Upper lobe of right lung (tissue), 1 donor: ENCODE data around the gene TEX38. TPM values are rescaled to one million over a fixed set of nuclear protein-coding genes. Genes with fewer than 3 reads are reported as not detected.

ENCODE experiments used
- ATAC-seq: fragments of 200-7000 bp; cut with Tn5 transposase; one replicate; pipeline ENCODE4 v1.9.1; 2020; ENCODE audit warnings: mild to moderate bottlenecking, moderate library complexity
- DNase-seq: peaks from one replicate; pipeline ENCODE4 v3.0.0-alpha.2; 2020
- H3K27ac ChIP-seq: fragments of 200-600 bp; one replicate; pipeline ENCODE4 v1.8.0; 2022
- H3K27me3 ChIP-seq: fragments of 200-600 bp; one replicate; pipeline ENCODE4 v1.8.0; 2022; ENCODE audit warnings: mild to moderate bottlenecking
- H3K36me3 ChIP-seq: fragments of 200-600 bp; one replicate; pipeline ENCODE4 v1.8.0; 2022
- H3K4me1 ChIP-seq: fragments of 200-600 bp; one replicate; pipeline ENCODE4 v1.8.0; 2022
- H3K4me3 ChIP-seq: fragments of 200-600 bp; one replicate; pipeline ENCODE4 v1.8.0; 2022; ENCODE audit warnings: mild to moderate bottlenecking
- H3K9me3 ChIP-seq: fragments of 200-600 bp; one replicate; pipeline ENCODE4 v1.8.0; 2022
- intact Hi-C: fragments of 100-400 bp; cut with DNase I; formaldehyde crosslinking; loops from one replicate; pipeline ENCODE4 v1.11.0; 2022
- total RNA-seq: library from RNA; stranded (reverse); fragmentation: NEBNext Ultra II Directional; extraction: Animal tissue kit (Norgen Biotek cat#: 25700); gene quantifications from one replicate; pipeline ENCODE4 v1.2.1, GENCODE V29; 2021
- TF ChIP-seq, protein P1 (sequence below): fragments of 200-600 bp; IDR thresholded peaks from one replicate; pipeline ENCODE4 v1.8.0; 2022; ENCODE audit warnings: antibody characterized with exemption
- donor health status: DM: no; HTN: yes; CAD: no; lungs with severe emphysema.

Gene TEX38
- total RNA-seq, 1 donor from 2014 or later = not detected

DNA sequence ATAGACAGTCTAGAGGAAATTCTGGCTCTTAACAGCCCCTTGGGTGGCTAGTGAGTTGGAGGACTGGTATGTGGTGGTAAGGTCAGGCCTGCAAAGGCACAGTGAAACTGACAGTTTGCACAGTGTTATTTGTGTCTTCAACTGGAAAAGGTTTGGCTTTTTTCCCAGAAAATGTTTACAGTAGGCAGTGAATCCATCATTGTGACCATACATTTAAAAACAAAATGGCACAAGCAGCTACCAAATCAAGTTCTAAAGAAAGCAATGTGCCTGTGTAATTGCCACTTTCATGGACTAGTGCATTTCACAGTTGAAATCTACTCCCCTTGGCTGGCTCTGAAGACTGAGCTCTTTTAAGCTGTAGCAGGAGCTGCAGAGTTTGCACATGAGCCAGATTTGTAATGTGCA, 28.3 kb upstream of the TEX38 start:
- ATAC-seq (no peak), DNase-seq (no peak)
- no peak overlapping the region for H3K27ac ChIP-seq
- no peaks in the 10 kb centered on the region for H3K9me3 ChIP-seq
- no peaks in the 10 kb centered on the region for H3K27me3 ChIP-seq
- TF ChIP-seq, protein P1, sequence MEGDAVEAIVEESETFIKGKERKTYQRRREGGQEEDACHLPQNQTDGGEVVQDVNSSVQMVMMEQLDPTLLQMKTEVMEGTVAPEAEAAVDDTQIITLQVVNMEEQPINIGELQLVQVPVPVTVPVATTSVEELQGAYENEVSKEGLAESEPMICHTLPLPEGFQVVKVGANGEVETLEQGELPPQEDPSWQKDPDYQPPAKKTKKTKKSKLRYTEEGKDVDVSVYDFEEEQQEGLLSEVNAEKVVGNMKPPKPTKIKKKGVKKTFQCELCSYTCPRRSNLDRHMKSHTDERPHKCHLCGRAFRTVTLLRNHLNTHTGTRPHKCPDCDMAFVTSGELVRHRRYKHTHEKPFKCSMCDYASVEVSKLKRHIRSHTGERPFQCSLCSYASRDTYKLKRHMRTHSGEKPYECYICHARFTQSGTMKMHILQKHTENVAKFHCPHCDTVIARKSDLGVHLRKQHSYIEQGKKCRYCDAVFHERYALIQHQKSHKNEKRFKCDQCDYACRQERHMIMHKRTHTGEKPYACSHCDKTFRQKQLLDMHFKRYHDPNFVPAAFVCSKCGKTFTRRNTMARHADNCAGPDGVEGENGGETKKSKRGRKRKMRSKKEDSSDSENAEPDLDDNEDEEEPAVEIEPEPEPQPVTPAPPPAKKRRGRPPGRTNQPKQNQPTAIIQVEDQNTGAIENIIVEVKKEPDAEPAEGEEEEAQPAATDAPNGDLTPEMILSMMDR = no peak
- peaks cover 7% of the 10 kb centered on the region for H3K36me3 ChIP-seq
- no peak overlapping the region for H3K4me3 ChIP-seq
- H3K4me1 ChIP-seq = peaks cover 5% of the 10 kb centered on the region
- intact Hi-C loops = no loop called here

DNA sequence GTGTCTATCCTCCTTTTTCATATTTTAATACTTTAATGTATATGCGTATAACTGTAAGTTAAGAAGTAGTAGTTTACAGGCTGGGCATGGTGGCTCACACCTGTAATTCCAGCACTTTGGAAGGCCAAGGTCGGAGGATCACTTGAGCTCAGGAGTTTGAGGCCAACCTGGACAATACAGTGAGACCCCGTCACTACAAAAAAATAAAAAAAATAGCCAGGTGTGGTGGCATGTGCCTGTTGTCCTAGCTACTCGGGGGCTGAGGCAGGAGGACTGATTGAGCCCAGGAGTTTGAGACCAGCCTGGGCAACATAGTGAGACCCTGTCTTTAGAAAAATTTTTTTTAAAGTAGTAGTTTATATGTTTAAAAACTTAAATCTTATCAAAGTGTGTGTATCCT, 25.8 kb upstream of the TEX38 start:
- Histone ChIP-seq H3K27me3 (no peaks in the 10 kb centered on the region), H3K4me3 (no peak overlapping the region), H3K9me3 (no peaks in the 10 kb centered on the region), H3K36me3 (peaks cover 29% of the 10 kb centered on the region), H3K27ac (no peak overlapping the region), H3K4me1 (peaks cover 5% of the 10 kb centered on the region)
- intact Hi-C loops = no loop called here
- TF ChIP-seq, protein P1 = no peak
- DNase-seq (no peak), ATAC-seq (no peak)

DNA sequence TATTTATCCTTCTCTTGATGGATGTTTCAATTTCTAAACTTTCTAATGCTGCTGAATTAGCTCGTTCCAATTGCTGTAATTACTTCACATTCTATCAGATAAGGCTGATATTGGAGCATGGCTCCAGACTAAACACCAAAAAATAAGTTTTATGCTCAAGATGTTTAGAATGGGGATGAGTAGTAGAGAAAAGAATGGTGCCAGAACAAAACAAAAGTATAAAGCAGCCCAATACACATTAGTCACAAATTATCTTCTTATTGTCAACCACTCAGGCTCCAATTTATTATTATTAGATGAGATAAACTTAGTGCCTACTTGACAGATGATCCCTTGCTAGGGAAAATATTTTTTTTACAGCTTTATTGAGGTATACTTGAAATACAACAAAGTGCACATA, 25.3 kb upstream of the TEX38 start:
- no peak overlapping the region for H3K27ac ChIP-seq
- TF ChIP-seq, protein P1 = no peak
- no peaks in the 10 kb centered on the region for H3K27me3 ChIP-seq
- H3K36me3 ChIP-seq = peaks cover 29% of the 10 kb centered on the region
- intact Hi-C loops = no loop called here
- H3K9me3 ChIP-seq = no peaks in the 10 kb centered on the region
- DNase-seq (no peak), ATAC-seq (no peak)
- H3K4me1 ChIP-seq = peaks cover 5% of the 10 kb centered on the region
- no peak overlapping the region for H3K4me3 ChIP-seq

DNA sequence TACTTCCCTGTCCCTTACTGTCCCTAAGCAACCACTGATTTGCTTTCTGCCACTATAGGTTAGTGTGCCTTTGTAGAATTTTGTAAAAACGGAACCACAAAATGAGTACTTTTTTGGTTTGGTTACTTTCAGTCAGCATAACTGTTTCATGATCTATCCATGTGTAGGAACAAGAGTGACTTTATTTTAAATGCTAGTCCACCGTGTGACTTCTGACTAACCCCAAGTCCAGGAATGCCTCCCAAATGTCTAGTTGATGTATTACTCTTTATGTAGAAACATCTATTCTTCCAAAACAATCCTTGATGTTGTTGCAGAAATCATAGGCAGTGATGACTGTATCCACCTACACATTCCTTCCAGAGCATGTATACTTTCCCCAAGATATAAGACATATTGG, 24.8 kb upstream of the TEX38 start:
- no peak overlapping the region for H3K4me3 ChIP-seq
- intact Hi-C loops = no loop called here
- H3K27me3 ChIP-seq = no peaks in the 10 kb centered on the region
- ATAC-seq (no peak), DNase-seq (no peak)
- no peaks in the 10 kb centered on the region for H3K9me3 ChIP-seq
- peaks cover 30% of the 10 kb centered on the region for H3K36me3 ChIP-seq
- peaks cover 5% of the 10 kb centered on the region for H3K4me1 ChIP-seq
- no peak overlapping the region for H3K27ac ChIP-seq
- TF ChIP-seq, protein P1 = no peak

DNA sequence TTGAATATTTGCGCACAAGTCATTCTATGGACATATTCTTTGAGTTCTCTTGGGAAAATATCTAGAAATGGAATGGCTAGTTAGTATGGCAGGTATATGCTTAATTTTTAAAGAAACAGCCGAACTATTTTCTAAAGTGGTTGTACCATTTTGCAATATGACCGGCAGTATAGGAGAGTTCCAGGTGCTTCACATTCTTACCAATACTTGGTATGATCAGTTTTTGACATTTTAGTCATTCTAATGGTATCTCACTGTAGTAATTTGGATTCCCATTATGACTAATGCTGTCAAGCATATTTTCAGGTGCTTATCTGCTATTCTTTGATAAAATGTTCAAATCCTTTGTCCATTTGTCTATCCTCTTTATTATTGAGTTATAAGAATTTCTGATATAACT, 24.0 kb upstream of the TEX38 start:
- ATAC-seq = no peak
- Histone ChIP-seq H3K9me3 (no peaks in the 10 kb centered on the region), H3K27me3 (no peaks in the 10 kb centered on the region), H3K4me1 (peaks cover 5% of the 10 kb centered on the region), H3K27ac (no peak overlapping the region), H3K36me3 (peaks cover 38% of the 10 kb centered on the region), H3K4me3 (no peak overlapping the region)
- DNase-seq = no peak
- intact Hi-C loops = no loop called here
- TF ChIP-seq, protein P1 = no peak

DNA sequence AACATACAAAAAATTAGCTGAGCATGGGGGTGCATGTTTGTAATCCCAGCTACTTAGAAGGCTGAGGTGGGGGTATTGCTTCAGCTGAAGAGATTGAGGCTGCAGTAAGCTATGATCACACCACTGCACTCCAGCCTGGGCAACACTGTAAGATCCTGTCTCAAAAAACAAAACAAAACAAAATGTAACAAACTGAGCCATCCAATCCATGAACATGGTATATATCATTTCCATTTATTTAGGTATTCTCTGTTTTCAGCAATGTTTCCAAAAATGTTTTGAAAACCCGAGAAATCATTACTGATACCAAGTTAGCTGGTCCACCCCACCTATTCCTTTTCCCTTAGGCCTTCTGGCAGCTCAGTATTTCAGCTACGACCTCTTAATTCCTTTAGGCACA, 21.9 kb upstream of the TEX38 start:
- Histone ChIP-seq H3K4me3 (no peak overlapping the region), H3K36me3 (peaks cover 53% of the 10 kb centered on the region), H3K27me3 (no peaks in the 10 kb centered on the region), H3K4me1 (no peaks in the 10 kb centered on the region), H3K9me3 (no peaks in the 10 kb centered on the region), H3K27ac (no peak overlapping the region)
- ATAC-seq (no peak), DNase-seq (no peak)
- intact Hi-C loops = no loop called here
- TF ChIP-seq, protein P1 = no peak
